Left forelimb (tissue), 1 donor: ENCODE data around the gene ANKRD45.
"Not testable (repeated sequence)": the region's sequence is repeated elsewhere in the genome, so short reads cannot be mapped to it uniquely, and the experiment has no call there.

Experiments used
- DNase-seq: peaks from one replicate; pipeline ENCODE4 v3.0.0-alpha.2; 2018; ENCODE audit warnings: low spot score

Gene ANKRD45

DNA sequence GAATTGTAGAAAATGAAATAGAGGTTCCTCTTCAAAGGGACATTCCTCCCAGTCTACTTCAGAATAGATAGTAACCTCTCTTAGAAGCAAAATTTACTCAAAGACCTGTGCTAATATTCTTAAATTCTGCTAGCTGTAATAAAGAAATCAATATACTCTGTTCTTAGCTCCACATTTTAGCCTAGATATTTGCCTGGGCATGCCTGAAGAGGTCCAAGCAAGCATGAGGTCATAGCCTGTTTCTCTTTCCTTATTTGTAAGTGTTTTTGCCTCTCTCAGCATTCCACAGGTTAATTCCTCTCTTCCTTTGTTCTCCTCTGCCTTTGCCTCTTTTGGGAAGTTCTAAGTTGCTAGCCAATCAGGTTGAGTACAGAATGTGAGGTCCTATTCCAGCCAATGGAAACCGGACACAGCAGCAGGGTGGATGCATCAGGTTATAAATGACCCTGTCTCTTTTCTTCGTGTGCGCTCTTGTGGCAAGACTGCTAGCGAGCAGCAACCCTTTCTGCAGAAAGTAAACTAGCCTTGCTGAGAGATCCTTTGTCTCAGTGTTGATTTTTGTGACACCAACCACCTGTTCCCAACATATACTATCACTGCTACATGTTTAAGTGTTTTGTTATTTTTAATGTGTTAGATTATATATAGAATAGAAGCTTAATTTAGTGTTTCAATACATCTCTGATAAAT is 27.1 kb downstream of the ANKRD45 start:
- not testable (repeated sequence) for DNase-seq

DNA sequence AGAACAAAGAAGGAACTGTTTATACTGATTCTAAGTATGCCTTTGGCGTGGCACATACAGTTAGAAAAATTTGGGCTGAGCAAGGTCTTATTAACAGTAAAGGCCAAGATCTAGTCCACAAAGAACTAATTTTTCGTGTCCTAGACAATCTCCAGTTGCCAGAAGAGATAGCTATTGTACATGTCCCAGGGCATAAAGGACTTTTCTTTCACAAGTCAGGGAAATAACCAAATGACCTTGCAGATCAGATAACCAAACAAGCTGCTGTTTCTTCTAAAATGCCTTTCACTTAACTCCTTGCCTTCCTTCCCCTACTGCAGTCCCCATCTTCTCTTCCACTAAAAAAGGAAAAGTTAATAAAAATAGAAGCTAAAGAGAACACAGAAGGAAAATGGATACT is 30.5 kb downstream of the ANKRD45 start:
- no peak for DNase-seq

DNA sequence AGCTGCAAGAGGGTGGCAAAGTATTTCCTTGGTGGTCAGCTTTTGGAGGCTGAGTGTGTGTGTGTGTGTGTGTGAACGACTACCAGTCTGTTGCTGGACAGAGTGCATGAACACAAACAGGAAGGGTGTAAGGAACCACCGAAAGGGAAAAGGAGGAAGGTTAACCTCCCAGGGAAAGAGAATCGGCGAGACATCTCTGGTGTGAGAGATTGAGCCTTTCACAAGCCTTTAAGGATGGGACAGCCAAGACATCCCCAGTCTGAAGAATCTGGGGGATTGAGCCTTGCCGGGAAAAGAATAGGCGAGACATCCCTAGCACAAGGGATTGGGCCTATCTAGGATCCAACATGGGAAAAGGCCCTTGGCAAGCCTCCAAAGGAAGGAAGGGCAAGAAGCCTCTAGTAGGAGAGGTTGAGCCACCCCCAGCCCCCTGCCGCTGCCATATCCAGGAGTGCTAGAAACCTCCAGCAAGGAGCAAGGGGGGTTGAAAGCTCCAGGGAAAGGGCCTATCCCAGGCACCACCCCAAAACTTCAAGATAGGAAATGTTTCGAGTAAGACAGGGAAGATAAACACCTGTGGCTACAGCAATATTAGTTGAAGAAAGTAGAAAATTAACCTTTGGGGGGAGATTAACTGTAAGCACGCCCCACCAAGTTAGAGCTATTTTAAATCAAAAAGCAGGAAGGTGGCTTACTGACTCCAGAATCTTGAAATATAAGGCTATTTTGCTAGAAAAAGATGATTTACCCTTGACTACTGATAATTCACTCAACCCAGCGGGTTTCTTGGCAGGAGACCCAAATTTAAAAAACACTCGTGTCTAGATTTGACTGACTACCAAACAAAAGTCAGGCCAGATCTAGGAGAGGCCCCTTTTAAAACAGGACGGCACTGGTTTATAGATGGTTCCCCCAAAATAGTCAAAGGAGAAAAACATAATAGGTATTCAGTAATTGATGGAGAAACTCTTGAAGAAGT is 31.3 kb downstream of the ANKRD45 start:
- no peak for DNase-seq

DNA sequence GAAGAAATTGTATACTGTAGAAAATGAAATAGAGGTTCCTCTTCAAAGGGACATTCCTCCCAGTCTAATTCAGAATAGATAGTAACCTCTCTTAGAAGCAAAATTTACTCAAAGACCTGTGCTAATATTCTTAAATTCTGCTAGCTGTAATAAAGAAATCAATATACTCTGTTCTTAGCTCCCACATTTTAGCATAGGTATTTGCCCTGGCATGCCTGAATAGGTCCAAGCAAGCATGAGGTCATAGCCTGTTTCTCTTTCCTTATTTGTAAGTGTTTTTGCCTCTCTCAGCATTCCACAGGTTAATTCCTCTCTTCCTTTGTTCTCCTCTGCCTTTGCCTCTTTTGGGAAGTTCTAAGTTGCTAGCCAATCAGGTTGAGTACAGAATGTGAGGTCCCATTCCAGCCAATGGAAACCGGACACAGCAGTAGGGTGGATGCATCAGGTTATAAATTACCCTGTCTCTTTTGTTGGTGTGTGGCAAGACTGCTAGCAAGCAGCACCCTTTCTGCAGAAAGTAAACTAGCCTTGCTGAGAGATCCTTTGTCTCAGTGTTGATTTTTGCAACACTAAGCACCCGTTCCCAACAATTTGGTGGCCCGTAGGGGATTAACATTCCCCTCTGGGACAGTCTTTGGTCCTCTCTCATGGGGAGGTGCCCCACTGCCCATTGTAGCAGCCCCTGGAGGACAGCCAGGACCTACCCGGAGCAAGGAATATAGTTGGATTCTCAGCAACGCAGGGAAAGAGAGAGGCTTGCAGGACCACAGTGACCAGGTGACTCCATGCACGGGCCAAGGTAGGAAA is 32.2 kb downstream of the ANKRD45 start:
- not testable (repeated sequence) for DNase-seq

DNA sequence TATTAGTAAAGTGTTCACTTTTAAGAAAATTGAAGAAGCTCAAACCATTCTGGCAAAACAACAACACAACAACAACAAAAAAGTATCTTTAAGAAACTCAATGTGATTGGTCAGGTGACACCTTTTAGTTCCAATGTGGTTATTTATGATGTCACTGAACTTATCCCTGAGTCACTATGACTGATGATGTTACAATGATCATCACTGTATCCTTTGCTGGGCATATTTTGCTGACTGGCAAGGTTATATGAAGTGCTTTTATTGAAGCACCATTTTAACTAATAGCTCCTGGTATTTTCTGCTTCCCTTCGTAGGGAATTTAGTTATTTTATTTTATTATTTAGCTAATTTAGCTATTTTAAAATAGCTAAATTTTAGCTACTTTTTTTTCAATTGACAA is 34.5 kb downstream of the ANKRD45 start, which contains the start of gene TEX50:
Gene TEX50 (plus strand): TSS at position 223 of the 400 bp plus-strand sequence. CDS start 184 bp downstream, outside the sequence.
- no peak for DNase-seq

DNA sequence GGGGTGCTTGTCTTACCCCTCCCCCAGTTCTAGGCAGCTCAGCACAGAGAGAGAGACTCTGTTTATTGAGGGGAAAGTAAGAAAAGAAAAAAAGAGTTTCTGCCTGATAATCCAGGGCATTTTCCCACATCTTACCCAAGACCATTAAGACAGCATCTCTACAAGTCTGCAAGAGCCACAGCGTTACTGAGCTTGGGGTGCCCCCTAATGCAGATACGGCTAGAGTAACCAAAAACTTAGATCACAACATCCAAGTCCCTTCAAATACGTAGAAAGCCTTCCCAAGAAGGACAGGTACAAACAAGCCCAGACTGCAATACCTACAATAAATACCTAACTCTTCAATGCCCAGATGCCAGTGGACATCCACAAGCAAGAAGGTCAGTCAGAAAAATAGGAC is 40.8 kb downstream of the ANKRD45 start:
- DNase-seq: no peak

DNA sequence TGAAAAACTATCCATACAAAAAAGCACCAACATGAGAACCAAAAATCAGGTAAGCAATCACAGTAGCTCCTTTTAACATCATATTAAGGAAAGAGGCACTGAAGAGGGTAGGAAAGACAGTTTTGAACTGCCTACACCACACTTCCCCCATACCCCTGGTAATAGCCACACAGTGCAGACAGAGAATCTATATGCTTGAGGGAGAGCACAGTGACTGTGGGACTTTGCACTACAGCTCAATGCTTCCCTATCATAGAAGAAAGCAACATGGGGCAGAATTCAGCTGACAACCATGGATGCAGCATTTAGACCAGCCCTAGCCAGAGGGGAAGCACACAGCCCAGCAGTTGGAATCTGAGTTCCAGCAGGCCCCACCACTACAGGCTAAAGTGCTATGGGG is 42.4 kb downstream of the ANKRD45 start:
- DNase-seq: no peak

DNA sequence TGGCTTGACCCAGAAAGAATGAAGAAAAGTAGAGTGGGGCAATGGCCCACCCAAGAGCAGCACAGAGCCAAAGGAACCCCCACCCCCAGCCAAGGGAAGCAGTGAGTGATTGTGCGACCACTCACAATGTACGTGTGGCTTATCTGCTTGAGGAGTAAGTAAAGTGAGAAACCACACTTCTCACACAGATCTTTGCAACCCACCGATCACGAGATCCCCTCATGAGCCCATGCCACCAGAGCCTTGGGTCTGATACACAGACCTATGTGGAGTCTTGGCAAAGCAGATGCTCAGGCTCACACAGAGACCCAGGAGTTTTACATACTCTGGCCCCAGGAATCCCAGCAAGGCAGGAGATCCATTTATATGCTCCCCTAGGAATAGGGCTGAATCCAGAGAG is 52.8 kb downstream of the ANKRD45 start:
- no peak for DNase-seq

DNA sequence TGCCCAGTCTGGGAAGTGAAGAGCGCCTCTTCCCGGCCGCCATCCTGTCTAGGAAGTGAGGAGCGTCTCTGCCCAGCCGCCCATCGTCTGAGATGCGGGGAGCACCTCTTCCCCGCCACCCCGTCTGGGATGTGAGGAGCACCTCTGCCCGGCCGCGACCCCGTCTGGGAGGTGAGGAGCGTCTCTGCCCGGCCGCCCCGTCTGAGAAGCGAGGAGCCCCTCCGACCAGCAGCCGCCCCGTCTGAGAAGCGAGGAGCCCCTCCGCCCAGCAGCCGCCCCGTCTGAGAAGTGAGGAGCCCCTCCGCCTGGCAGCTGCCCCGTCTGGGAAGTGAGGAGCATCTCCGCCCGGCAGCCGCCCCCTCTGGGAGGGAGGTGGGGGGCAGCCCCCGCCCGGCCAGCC is 56.6 kb downstream of the ANKRD45 start:
- not testable (repeated sequence) for DNase-seq

DNA sequence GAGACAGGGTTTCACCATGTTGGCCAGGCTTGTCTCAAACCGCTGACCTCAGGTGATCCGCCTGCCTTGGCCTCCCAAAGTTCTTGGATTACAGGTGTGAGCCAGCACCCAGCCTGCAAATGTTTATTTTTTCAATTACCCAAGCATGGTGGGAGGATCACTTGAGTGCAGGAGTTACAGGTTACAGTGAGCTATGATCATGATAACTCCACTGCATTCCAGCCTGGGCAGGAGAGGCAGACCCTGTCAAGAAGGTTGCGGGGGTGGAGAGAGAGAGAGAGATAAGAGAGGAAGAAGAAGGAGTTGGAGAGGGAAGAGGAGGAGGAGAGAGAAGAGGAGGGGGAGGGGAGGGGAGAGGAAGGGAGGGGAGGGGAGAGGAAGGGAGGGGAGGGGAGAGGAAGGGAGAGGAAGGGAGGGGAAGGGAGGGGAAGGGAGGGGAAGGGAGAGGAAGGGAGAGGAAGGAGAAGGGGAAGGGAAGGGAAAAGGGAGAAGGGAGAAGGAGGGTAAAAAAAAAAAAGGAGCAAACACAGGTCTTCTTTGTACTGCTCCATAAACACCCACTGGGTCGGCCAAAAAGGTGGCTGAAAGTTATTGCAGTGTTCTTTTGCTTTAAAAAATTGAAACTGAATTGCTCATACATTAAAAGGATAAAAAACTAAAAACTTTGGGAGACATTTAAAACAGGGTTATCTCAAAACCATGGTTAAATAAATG is 61.0 kb downstream of the ANKRD45 start:
- no peak for DNase-seq

DNA sequence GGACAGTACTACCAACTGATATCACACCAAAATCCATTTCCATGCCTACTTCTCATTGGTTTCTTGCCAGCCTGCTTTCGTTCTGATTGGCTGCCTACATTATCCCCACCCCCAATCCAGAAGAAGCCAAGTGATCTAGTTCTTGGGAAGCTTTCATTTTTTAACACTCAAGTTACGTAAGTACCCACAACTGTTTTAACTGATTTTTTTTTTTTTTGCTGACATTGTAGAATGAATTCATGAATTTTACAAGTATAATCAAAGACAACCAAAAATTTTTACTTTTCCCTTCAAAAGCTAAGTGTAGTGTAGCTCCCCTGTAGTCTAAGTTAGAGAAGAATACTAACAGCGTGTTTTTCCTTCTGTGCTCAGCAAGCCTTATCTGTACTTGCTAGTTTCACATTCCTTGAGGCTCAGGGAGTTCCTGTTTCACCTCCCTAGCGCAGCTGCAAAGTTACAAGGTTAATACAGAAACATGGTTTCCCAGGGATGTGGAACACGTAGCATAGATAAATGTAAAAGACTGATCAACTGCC is 66.5 kb downstream of the ANKRD45 start, which contains the start of gene SLC9C2:
Gene SLC9C2 (minus strand): TSS at position 17 of the 536 bp plus-strand sequence. CDS start 1,296 bp downstream, outside the sequence.
- no peak for DNase-seq

DNA sequence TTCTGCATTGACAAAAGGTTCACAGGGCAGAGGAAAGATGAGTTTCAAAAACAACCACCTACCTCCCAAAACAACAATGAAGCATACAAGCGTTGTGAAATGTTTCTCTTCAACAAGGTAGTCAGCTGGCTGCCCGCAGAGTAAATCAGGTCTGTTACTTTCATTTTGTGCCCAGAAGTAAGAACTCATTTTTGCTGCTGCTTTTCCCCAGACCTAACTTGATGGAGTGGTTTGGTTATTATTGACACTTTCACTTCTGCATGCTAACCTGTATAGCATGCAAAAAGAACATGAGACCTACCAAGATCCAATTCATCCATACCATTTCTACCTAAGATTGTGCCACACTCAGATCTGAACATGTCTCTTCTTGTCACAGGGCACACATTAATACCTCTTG is 68.1 kb downstream of the ANKRD45 start:
- no peak for DNase-seq

DNA sequence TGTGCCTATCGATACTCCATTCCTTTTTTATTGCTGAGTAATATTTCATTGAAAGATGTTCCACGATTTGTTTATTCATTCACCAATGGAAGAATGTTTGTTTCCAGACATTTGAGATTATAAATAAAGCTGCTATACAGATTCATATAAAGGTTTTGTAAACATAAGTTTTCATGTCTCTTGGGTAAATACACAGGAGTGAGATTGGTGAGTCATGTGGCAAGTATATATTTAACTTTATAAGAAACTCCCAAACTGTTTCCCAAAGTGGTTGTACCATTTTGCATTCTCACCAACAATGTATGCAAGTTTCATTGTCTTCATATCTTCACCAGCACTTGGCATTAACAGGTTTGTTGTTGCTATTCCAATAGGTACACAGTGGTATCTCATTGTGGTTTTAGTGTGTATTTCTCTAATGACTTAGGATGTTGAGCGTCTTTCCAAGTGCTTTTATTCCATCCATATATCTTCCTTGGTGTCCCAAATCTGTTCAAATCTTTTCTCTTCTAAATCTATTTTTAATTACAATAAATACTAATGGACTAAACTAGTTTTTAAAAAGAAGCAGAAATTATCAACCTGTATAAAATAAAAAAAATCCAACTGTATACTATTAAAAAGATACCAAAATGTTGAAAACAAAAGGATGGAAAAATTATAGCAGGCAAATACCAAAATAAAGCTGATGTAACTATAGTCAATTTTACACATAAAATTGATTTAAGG is 73.4 kb downstream of the ANKRD45 start:
- no peak for DNase-seq

DNA sequence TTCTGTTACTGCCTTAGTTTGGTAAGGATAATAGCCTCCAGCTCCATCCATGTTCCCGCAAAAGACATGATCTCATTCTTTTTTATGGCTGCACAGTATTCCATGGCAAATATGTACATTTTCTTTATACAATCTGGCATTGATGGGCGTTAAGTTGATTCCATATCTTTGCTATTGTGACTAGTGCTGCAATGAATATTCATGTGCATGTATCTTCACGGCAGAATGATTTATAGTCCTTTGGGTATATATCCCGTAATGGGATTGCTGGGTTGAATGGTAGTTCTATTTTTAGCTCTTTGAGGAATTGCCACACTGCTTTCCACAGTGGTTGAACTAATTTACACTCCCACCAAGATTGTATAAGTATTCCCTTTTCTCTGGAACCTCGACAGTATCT is 78.5 kb downstream of the ANKRD45 start:
- DNase-seq: not testable (repeated sequence)

DNA sequence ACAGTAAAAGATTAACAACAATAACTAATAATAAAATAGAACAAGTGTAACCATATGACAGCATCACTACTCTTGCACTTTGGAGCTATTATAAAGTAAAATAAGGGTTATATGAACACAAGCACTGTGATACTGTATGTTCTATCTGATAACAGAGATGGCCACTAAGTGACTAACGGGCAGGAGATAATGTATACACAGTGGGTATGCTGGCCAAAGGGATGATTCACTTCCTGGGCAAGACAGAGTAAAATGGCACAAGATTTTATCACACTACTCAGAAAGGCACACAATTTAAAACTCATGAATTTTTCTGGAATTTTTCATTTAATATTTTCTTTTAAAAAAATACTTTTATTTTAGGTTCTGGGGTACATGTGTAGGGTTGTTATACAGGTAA is 79.1 kb downstream of the ANKRD45 start:
- DNase-seq: no peak

DNA sequence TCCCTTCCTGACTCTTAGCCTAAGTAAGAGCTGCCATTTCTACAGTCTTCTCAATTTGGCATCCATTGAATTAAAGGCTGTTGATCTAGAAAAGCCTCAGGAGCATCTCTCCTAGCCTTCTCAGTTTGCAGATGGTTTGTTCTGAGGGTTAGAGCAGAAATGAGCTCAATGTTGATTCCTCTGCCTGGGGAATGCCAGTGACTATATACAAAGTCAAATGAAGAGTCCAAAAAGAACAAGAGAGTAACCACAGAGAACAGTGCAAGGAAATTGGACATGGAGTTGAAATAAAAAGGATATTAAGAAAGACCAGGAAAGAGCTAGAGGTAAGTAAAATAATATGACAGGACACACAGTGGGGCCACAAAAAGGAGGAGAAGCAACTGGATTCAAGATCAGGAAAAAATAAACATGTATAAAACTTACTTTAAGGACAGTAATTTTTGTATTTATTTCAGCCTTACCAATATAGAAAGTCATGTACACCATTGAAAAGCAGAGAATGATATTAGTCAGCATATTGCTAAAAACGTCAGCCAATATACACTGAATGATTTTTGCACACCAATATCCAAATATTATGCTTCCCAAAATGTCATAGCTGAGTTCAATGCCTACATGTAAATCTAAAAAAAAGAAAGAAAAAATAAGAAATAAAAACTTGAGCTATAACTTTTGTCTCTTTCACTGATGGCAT is 88.1 kb downstream of the ANKRD45 start:
- DNase-seq: no peak

DNA sequence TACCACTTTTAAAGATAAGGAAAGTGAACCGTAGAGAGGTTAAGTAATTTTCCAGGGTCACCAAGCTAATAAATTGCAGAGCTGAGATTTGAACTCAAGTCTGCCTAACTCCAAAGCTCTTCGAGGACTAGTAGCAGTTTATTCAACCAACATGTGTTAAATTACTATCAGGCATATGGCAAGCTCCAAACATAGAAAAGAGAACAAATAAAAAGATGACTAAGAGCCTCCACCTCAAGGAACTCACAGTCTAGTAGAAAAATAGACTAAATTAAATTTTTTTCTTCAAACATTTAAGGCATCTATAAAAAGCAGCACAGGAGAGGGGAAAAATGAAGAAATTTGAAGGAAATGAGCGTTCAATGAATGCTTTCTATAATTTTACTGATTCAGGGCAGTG is 89.0 kb downstream of the ANKRD45 start:
- DNase-seq: no peak

DNA sequence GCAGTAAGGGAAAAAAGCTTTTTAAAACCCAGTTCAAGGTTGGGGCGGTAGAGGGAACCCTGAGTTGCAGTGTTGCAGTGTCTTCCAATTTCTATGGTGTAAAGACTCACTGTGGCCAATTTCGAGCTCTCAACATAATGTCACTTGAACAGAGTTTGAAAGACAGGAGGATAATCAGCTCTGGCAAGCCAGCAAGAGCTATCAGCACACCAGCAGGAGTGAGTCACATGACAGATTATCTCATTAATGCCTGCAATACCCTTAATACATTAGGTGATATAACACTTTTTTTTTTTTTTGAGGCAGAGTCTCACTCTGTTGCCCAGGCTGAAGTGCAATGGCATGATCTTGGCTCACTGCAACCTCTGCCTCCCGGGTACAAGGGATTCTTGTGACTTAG is 89.6 kb downstream of the ANKRD45 start:
- DNase-seq: no peak

DNA sequence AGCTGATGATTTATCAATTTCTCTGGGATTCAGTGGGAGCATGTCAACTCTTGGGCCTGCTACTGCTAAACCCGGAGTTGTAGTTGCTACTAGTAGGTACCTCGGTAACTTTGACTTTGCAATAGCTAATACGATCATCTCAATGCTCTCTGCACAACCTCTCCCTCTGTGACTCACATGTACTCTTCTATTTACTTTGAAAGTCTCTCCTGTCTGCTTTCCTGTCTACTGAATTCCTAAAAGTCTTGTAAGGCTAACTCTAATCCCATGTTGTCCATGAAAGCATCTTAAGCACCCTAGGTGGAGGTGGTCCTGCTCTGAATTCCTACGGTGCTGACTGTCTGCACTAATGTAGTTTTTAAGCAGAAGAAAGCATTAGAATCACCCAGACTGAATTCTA is 96.1 kb downstream of the ANKRD45 start:
- no peak for DNase-seq
